Measurements from ENCODE around the gene CRADD. TPM values are rescaled to one million over a fixed set of nuclear protein-coding genes. Genes with fewer than 3 reads are reported as not detected.

The CRADD gene
- total and polyA plus RNA-seq, 10 of the 15 experiments (the other 5 are each of a cell fraction or from before 2014, with no cell fraction given) = 7.6 to 15.5 (median 11.7) TPM

GRCh38 chr12:93857279-93857938 is 180.2 kb downstream of the CRADD start:
- H3K79me2 ChIP-seq (ENCODE audit: control insufficient read depth, insufficient read depth, low read length) = no peaks in the 10 kb centered on the region
- RAD21 ChIA-PET (ENCODE audit: unreplicated experiment) = no interaction called here
- CTCF ChIA-PET = interaction anchor here (1.3 kb wide), 1 partner anchor 138 kb away, joined by 3 read pairs; no protein-coding TSS in a partner anchor
- DNase-seq (ENCODE audit: low read depth, low spot score) = no peak
- whole genome bisulfite sequencing (ENCODE audit: insufficient coverage, insufficient replicate concordance, low lambda C conversion rate, missing lambda C conversion rate) = 40% methylated on average over 5 of the region's 5 CpGs
- no peak overlapping the region for H3K4me3 ChIP-seq
- SMC1A ChIA-PET (ENCODE audit: uncharacterized antibody, unreplicated experiment) = interaction anchor here (0.9 to 1.1 kb wide), 2 partner anchors 82 to 100 kb away, joined by 3 to 4 read pairs; no protein-coding TSS in a partner anchor
- FAIRE-seq = no peak
- POLR2A ChIA-PET = interaction anchor here (0.5 kb wide), 1 partner anchor 778 kb away, joined by 5 read pairs; no protein-coding TSS in a partner anchor
- no peak for ATAC-seq
- H2AFZ ChIP-seq (ENCODE audit: control insufficient read depth, low read depth, low read length) = no peak overlapping the region
- TF ChIP-seq IRF4 (IDR thresholded peaks at IDR 0.05; ENCODE audit: low read depth, low read length) (no peak), MEF2A (IDR thresholded peaks at IDR 0.05; ENCODE audit: insufficient read depth, low read depth, low read length) (no peak), MYB (IDR thresholded peaks at IDR 0.05; ENCODE audit: borderline replicate concordance, low read depth, low read length) (no peak), ZNF687 (IDR thresholded peaks at IDR 0.05) (no peak), EP300 (IDR thresholded peaks at IDR 0.05; ENCODE audit: borderline replicate concordance in 1 of 2, control insufficient read depth in 1 of 2, low read depth in 2 of 2, low read length in 2 of 2) (no peak)
- no peak overlapping the region for H3K4me2 ChIP-seq (ENCODE audit: control insufficient read depth, insufficient read depth)
- no peak overlapping the region for H3K9ac ChIP-seq (ENCODE audit: control insufficient read depth, insufficient read depth, low read length)
- H3K36me3 ChIP-seq (ENCODE audit: control insufficient read depth in 2 of 2, insufficient read depth in 2 of 2, low read length in 1 of 2) = no peaks in the 10 kb centered on the region
- BruUV-seq (replicated peaks) = no TSS peak
- in situ Hi-C loops (cut with MboI) = no loop called here
- intact Hi-C loops (cut with micrococcal nuclease; ENCODE audit: unreplicated experiment) = no loop called here
- H4K20me1 ChIP-seq (ENCODE audit: control insufficient read depth, insufficient read depth) = no peaks in the 10 kb centered on the region
- no peaks in the 10 kb centered on the region for H3K4me1 ChIP-seq (ENCODE audit: control insufficient read depth, insufficient read depth, low read length)
- no peaks in the 10 kb centered on the region for H3K27me3 ChIP-seq (replicated peaks in 1 of 2; ENCODE audit: control insufficient read depth in 2 of 2, insufficient read depth in 2 of 2, low read length in 1 of 2)
- H3K9me3 ChIP-seq (replicated peaks; ENCODE audit: control insufficient read depth, insufficient read depth, low read length) = no peaks in the 10 kb centered on the region; the same call in 1 of the 3 replicates
- no peak overlapping the region for H3K27ac ChIP-seq (ENCODE audit: control insufficient read depth, insufficient read depth)

Measured in GM12878 (cell line).